GM19239 (cell line): ENCODE data around the gene SCRN3.
"Not testable (repeated sequence)": the region's sequence is repeated elsewhere in the genome, so short reads cannot be mapped to it uniquely, and the experiment has no call there.

Source experiments
- DNase-seq: peaks from one replicate; pipeline ENCODE4 v3.0.0; 2011; ENCODE audit warnings: low spot score; ENCODE audit not compliant: insufficient read length
- FAIRE-seq: peaks from 2 replicates; lab custom pipeline; 2011; peaks lifted over from hg19 to GRCh38; lab: Jason Lieb, UNC

Gene SCRN3

DNA sequence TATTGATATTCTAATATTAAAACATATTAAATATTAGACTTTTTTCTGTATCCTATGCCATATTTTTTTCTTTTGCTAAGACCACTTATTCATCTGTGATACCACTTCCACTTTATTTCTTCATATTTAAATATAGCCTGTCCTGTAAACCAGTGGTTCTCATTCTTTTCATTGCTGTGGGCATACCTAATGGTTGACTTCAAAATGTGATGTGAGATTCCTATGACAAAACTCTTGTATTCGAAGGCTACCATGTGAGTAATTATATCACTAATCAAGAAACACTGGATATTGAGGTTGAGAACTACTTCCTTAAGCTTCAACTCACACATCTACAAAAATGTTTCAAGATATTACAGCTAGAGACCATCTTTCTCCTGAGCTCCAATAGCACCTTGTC, 3.6 kb downstream of the SCRN3 start:
- peak; percentile 31 for FAIRE-seq

DNA sequence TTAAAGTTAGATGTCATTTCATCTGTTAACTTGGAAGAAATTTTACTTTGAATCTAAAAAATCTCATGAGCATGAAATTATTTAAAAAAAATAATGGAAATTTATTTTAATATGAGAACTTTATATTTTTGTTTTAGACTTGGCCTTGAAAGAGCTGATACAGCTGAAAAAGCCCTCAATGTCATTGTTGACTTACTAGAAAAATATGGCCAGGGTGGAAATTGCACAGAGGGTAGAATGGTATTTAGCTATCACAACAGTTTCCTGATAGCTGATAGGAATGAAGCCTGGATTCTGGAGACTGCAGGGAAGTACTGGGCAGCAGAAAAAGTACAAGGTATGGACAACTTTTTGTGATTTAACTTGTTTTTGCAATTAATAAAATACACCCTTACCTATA, 5.3 kb downstream of the SCRN3 start:
- DNase-seq (no peak), FAIRE-seq (no peak)

More for the DNA sequence above, 3.6 kb downstream of the SCRN3 start:
- DNase-seq: no peak

DNA sequence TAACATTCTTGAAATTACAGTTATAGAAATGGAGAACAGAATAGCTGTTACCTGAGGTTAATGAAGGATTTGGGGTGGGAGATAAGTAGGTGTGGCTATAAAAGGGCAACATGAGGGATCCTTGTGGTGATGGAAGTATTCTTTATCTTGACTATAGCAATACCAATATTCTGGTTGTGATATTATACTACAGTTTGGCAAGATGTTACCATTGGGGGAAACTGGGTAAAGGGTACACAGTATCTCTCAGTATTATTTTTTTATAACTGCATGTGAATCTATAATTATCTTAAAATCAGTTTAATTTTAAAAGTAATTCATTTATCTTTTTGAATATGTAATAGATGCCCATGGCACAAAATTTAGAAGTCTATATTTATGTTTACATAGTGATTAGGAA, 8.1 kb downstream of the SCRN3 start:
- no peak for FAIRE-seq
- DNase-seq: no peak

DNA sequence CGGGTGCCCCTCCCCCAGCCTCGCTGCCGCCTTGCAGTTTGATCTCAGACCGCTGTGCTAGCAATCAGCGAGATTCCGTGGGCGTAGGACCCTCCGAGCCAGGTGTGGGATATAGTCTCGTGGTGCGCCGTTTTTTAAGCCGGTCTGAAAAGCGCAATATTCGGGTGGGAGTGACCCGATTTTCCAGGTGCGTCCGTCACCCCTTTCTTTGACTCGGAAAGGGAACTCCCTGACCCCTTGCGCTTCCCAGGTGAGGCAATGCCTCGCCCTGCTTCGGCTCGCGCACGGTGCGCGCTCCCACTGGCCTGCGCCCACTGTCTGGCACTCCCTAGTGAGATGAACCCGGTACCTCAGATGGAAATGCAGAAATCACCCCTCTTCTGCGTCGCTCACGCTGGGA, 14.5 kb downstream of the SCRN3 start:
- not testable (repeated sequence) for DNase-seq, FAIRE-seq

DNA sequence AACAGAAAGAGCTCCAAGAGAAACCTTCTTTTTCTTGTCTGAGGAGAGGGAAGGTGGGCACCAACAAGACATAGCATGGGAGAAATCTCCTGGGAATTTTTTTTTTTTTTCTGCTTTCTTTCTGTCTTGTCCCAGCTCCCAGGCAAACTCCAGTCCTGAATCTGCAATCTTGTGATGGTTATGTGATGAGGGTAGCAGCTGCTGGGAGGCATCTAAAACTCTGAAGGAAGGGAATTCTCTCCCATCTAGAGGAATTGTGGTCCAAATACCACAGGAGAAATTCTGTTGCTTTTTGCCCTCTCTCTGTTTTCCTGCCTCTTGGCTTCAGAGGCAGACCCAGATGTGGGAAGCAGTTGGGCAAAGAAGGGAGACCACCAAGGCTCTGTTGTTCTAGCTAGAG, 16.7 kb downstream of the SCRN3 start:
- DNase-seq (no peak), FAIRE-seq (no peak)

DNA sequence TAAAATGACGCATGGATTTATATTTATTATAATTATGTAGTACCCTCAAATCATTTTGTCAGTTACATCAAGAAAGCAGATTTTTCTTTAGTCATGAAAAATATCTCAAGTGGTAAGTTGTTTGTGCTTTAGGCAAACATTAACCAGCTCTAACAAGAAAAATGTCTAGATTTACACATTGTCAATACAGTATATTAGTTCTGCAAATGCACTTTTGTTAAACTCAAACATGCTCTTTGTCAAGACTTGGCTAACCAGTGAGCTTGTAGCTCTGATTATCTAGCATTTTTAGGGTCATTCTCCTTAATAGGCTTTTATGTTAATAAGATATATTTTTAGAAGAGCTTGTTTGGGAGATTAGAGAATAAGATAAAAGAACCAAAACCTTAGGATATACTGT, 32.7 kb downstream of the SCRN3 start:
- FAIRE-seq: no peak
- no peak for DNase-seq

DNA sequence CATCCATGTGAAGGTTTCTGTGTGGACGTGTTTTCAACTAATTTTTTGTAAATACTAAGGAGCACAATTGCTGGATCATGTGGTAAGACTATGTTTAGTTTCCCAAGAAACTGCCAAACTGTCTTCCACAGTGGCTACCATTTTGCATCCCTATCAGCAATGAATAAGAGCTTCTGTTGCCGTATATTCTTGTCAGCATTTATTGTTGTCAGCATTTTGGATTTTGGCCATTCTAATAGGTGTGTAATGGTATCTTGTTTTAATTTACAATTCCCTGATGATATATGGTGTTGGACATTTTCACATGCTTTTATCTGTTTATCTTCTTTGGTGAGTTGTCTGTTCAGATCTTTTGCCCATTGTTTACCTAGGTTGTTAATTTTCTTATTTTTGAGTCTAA, 34.5 kb downstream of the SCRN3 start:
- FAIRE-seq (no peak), DNase-seq (no peak)

DNA sequence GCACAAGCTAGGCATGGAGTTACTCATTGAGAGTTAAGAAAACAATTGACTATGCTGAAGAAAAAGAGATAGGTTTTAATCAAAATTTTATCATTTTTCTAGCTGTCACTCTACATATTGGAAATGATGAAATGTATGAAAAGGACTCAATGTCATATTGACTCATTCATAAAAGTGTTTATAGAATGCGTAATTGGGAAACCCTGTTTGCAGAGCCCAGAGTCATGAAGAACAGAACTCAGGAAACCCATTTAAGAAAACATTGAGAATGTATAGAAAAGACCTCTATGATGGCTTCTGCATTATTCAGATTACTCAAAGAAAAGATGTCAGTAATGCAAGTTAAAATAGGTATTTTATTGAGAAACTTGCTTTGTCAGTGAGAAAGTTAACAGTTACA, 36.4 kb downstream of the SCRN3 start:
- DNase-seq: no peak
- no peak for FAIRE-seq

DNA sequence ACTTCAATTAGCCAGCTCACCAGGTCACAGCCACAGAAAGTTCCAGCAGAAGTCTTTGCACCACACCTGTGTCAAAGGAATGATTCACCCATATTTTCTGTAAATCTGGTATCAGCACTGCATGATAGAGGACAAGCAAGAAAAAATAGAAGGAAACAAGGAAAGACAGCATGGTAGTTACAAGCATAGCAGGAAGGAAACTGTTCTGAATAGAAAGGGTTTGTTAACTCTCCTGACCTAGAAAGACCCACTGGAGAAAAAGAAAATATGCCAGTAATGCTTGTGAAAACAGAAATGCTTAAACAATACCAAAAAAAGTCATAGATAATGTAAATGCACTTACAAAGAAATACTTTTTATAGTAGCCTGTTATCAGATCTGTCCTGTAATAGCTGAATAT, 40.8 kb downstream of the SCRN3 start:
- no peak for FAIRE-seq
- no peak for DNase-seq

DNA sequence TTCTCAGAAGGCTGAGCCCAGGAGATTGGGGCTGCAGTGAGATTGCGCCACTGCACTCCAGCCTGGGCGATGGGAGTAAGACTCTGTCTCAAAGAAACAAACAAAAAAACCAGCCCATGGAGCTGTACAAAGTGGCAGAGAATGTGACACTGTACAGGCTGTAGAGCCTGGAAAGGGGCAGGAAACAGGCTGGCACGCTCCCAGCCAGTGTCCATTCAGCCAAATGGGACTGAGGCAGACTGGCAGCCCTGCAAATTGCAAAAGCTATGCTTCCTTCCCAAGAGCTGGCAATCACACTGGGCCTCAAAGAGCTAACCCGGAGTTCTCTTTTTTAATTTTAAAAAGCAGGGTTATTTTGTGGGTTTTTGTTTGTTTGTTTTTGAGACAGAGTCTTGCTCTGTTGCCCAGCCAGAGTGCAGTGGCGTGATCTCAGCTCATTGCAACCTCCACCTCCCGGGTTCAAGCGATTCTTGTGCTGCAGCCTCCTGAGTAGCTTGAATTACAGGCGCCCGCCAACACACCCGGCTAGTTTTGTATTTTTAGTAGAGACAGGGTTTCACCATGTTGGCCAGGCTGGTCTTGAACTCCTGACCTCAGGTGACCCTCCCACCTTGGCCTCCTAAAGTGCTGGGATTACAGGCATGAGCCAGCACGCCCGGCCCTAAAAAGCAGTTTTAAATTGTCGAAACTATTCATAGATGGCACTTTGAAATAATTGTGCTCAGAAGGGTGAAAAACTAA, 42.8 kb downstream of the SCRN3 start:
- FAIRE-seq: no peak
- no peak for DNase-seq

DNA sequence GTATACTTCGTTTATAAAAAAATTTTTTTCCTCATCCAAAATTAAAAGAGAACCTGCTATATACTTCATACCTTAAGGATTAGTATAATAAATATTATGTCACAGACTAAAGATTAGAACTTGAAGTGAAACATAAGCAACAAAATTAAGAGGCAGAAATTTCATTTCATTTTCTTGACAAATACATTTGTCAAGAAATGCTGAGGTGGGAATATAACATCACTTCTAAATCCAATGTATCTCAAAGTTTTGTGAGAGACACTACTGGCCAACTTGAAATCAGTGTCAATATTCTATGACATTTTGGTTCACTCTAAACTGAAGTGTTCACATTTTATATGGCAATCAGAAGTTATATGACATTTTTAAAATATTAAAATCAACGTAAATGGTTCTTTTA, 43.8 kb downstream of the SCRN3 start:
- FAIRE-seq (no peak), DNase-seq (no peak)

DNA sequence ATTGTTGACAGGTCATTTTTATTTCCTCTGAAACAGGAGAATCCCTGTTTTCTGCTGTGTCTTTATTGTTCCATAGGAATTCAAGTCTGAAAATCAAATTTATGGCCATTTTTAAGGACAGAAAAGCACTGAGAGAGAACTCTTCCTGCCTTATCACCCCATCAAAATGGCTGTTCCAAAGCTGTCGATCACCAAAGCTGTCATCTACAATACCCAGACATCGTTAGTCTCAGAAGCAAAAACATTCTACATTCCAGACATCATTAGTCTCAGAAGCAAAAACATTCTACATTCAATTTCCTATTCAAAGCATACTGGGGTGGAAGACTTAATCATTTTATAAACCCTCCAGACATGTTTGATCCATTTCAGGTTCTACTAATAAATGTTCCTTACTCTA, 44.4 kb downstream of the SCRN3 start:
- DNase-seq (no peak), FAIRE-seq (no peak)

DNA sequence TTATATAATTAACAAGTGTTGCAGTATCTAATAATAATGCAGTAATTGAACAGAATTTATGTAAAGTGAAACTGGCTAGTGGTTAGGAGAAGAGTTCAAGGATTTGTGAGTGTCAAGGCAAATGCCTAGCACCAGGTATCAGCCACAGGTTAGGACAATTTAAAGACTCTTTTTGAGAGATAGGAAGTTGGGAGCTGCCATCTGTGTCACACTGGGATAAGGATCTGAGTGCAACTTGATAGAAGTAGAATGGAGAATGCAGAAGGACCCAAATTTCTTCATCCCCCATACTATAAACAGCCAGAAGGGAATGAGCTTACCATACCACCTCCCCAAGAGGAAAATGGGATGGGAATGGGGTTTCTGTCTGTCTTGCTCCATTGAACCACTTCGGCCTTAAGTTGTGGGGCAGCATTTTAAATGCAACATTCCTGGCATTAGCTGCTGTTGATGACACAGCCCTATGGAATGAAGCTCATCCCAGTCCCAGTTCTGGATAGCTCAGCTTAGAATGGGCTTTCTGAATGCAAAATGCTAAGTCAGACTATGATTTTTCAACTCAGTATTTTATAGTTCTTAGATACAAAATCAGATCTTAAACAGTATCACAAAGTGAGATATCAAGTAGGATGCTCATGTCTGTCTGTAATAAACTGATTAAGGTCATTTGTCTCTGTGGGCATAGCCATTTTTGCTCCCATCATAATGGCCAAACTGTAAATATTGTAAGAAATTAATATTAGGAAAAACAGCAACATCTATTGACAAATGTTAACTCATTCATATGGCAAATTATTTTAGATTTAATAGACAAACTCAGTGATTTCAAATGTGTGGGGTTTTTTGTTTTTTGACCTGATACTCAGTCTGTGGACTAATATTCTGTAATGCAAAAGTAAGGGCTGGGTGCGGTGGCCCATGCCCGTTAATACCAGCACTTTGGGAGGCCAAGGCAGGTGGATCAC, 47.3 kb downstream of the SCRN3 start:
- DNase-seq (no peak), FAIRE-seq (no peak)

DNA sequence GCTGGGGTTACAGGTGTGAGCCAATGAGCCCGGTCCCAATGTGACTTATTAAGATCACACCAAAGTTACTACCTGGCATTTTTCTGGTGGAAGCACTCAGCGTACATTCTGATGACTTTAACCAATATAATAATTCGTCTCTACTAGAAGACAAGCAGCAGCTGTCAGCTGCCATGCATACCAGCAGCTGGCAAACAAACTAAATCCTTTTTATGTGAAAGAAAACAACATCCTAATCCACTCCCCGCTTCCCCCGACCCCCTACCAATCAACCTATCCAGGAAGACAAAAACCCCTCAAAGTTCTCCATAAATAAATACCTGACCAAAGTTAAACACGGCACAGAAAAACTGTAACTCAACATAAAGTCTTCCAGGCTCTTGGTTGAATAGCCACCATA, 49.2 kb downstream of the SCRN3 start:
- FAIRE-seq: no peak
- no peak for DNase-seq

DNA sequence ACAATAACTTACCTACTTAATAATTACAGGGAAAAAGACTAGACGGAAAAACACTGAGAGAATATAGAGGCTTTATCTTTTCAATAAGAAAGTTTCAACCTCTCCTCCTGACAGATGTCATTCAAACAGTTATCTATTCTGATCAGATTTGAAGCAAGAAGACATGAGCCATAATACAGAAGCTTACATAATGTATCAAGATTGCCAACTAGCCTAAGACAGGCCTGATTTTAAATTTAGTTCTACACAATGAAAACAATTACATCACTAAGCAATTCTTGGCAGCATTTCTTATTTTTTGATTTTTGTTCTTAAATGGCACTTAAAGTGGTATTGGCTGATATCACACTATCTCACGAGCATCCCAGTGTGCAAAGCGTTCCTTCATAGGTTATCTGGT, 49.7 kb downstream of the SCRN3 start:
- no peak for FAIRE-seq
- DNase-seq: no peak

DNA sequence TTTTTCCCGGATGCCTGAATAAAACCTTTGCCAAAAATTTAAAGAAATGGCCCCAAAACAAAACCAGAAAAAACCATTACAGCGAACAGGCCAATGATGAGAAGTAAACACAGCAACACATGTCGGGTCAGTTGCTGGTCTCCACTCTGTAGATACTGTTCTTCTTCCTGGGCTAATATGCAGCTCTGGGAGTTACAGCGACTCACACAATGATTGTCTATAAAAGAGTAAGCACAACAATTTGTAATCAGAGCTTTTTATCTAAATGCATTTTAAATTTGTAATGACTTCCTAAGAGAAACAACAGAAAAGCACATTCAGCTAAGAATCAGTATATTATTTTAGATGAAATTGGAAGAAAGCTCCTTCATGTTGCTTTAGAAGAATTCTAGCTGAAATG, 51.0 kb downstream of the SCRN3 start:
- DNase-seq: no peak
- no peak for FAIRE-seq

DNA sequence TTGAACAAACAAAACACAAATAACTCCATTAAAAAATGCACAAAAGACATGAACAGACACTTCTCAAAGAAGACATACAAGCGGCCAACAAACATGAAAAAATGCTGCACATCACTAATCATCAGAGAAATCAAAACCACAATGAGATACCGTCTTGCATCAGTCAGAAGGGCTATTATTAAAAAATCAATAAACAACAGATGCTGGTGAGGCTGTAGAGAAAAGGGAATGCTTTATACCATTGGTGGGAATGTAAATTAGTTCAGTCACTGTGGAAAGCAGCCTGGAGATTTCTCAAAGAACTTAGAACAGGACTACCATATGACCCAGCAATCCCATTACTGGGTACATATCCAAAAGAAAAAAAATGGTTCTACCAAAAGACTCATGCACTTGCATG, 53.5 kb downstream of the SCRN3 start:
- DNase-seq: no peak
- FAIRE-seq: no peak

DNA sequence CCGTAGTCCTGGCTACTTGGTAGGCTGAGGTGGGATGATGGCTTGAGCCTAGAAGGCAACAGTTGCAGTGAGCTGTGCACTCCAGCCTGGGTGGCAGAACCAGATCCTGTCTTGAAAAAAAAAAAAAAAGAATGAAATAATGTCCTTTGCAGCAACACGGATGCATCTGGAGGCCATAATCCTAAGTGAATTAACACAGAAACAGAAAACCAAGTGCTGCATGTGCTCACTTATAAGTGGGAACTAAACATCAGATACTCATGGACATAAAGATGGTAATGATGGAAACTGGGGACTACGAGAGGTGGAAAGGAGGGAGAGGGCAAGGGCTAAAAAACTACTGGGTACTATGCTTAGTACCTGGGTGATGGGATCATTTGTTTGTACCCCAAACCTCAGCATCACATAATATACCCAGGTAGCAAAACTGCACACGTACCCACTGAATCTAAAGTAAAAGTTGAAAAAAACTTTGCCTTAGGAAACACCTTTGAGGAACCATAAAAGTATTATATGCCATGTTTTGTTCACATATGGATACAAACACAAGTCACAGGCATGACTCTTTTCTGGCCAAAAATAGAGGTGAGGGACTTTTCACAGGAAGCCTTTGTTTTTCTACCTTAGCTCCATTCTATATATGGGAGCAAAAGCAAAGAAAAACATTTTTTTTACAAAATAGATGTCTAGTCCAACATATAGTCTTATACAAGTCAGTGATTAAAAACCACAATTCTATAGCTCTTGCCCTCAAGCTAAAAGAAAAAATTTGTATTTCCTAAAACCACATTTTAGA, 54.7 kb downstream of the SCRN3 start:
- DNase-seq (no peak), FAIRE-seq (no peak)

DNA sequence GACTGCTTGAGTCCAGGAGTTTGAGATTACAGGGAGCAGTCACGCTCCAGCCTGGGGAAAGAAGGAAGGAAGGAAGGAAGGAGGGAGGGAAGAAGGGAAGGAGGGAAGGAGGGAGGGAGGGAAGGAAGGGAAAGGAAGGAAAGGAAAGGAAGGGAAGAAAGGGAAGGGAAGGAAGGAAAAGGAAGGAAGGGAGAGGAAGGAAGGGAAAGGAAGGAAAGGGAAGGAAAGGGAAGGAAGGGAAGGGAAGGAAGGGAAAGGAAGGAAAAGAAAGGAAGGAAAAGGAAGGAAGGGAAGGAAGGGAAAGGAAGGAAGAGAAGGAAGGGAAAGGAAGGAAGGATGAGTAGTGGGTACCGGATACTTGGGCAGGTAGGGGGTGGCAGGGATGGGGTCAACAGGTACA, 59.0 kb downstream of the SCRN3 start:
- FAIRE-seq: no peak
- no peak for DNase-seq

DNA sequence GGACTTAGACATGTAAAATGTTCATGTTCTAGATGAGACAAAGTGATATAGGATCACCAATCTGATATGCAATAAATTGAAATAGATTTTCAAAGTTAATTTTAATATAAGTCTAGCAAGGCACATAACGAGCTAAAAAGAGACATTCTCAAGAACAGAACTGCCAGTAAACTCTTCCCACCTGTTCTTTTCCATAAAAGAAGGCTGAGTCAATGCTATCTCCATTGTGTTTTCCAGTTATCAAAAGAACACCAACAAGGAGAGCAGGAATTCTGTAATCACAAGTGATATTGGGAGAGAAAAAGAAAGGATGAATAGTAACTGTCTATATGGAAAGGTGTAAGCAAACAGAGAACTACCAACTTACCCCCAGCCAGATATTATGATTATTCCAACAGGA, 65.7 kb downstream of the SCRN3 start:
- no peak for FAIRE-seq
- no peak for DNase-seq

DNA sequence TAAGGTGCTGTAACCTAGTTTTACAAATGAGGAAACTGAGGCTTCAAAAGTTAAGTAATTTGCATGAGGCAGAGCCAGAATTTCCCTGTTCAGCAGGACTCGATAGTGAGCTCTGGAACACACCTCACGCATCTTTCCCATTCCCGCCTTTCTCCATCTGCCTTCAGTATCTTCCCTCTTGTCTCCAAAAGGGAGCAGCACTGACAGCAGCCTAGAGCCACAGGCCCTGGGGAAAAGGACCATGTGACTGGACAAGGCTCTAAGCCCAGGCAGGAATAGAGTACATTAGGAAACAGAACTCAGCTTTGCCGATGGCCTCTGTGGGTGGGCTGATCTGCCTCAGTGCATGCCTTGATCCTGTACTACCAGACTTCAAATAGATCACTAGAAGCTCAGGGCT, 69.8 kb downstream of the SCRN3 start:
- DNase-seq: no peak
- no peak for FAIRE-seq
